ENCODE data around the gene RPL13.

- no peak for TF ChIP-seq ZBTB6 (tag by site-specific recombination; IDR thresholded peaks at IDR 0.05)
- TF ChIP-seq CTCF (tag by site-specific recombination; IDR thresholded peaks at IDR 0.05), result no peak
- no peak for TF ChIP-seq ZNF133 (tag by site-specific recombination; IDR thresholded peaks at IDR 0.05)
- TF ChIP-seq ZEB2 (tag by site-specific recombination; IDR thresholded peaks at IDR 0.05), result no peak
- TF ChIP-seq ZBTB21 (tag by site-specific recombination; IDR thresholded peaks at IDR 0.05), result no peak
- no peak for TF ChIP-seq ZNF248 (tag by site-specific recombination; IDR thresholded peaks at IDR 0.05)
- TF ChIP-seq ZNF121 (tag by site-specific recombination; IDR thresholded peaks at IDR 0.05), result no peak
These were observed 53.5 kb downstream of the RPL13 start for GRCh38 chr16:89613954-89614459.
